Sciatic nerve (tissue), 2 donors: Measurements from ENCODE around the gene GAL3ST1. TPM values are rescaled to one million over a fixed set of nuclear protein-coding genes. Genes with fewer than 3 reads are reported as not detected.
"Not testable (repeated sequence)": the region's sequence is repeated elsewhere in the genome, so short reads cannot be mapped to it uniquely, and the experiment has no call there.

Experiments
- ATAC-seq: fragments of 200-7000 bp; cut with Tn5 transposase; one replicate; pipeline ENCODE4 v1.9.1; 2020; ENCODE audit warnings: mild to moderate bottlenecking, moderate library complexity
- DNase-seq: peaks from one replicate; pipeline ENCODE4 v3.0.0-alpha.2; 2020; ENCODE audit warnings: low spot score
- intact Hi-C: fragments of 100-400 bp; cut with DNase I; formaldehyde crosslinking; loops from one replicate; pipeline ENCODE4 v1.14.2; 2022
- total RNA-seq: library from RNA; stranded (reverse); fragmentation: NEBNext Ultra II Directional; extraction: Animal tissue kit (Norgen Biotek cat#: 25700); gene quantifications from one replicate; pipeline ENCODE4 v1.2.1, GENCODE V29; 2021
- donor health status: DM: no; HTN: no; CAD: no.
- donor health status: DM: no; HTN: no; CAD: no.

The GAL3ST1 gene
- total RNA-seq, 1 donor from 2014 or later: 26.3 TPM

- intact Hi-C loops: no loop called here
- DNase-seq (no peak), ATAC-seq (no peak)
These were observed 4.7 kb downstream of the GAL3ST1 start for GRCh38 chr22:30569674-30570202.

DNA sequence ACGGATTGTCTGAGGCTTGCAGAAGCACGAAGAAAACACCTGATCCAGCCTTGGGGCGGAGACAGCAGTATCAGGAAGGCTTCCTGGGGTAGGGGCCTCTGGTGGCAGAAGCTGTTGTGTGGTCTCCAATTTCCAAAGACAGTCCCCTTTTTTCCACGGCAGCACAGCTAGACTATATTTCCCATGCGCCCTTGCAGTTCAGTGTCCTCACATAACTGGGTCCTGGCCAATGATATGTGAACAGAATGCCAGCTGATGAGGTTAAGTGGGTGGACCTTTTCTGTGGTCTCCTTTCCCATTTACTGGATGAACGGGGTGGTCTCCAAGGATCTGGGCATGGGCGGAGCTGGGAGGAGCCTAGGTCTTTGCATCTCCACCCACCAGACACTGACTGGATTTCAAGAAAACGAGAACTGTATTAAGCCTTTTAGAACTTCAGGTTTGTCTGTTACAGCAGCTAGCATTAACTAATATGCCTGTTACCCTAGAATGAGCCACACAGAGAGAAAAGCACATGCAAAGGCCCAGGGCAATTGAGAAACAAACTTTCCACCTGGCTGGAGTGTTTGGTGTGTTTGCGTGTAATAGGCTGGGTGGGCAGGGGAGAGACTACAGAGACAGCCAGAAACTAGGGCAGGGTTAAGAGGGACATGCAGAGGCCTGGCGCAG lies 6.2 kb downstream of the GAL3ST1 start:
- ATAC-seq: no peak
- intact Hi-C loops: no loop called here
- no peak for DNase-seq

- ATAC-seq, intact Hi-C loops, DNase-seq: not testable (repeated sequence)
These were observed 7.2 kb downstream of the GAL3ST1 start for GRCh38 chr22:30567277-30567676.

- intact Hi-C loops: no loop called here
- DNase-seq: no peak
- no peak for ATAC-seq
These were observed 8.3 kb downstream of the GAL3ST1 start for GRCh38 chr22:30566125-30566524.

GRCh38 chr22:30565341-30565740 lies 9.1 kb downstream of the GAL3ST1 start:
- intact Hi-C loops: no loop called here
- DNase-seq (no peak), ATAC-seq (no peak)

GRCh38 chr22:30564761-30565119 lies 9.7 kb downstream of the GAL3ST1 start:
- intact Hi-C loops: no loop called here
- DNase-seq (no peak), ATAC-seq (no peak)

- intact Hi-C loops: no loop called here
- no peak for DNase-seq
- no peak for ATAC-seq
These were observed 10.3 kb downstream of the GAL3ST1 start for GRCh38 chr22:30564045-30564760.

DNA sequence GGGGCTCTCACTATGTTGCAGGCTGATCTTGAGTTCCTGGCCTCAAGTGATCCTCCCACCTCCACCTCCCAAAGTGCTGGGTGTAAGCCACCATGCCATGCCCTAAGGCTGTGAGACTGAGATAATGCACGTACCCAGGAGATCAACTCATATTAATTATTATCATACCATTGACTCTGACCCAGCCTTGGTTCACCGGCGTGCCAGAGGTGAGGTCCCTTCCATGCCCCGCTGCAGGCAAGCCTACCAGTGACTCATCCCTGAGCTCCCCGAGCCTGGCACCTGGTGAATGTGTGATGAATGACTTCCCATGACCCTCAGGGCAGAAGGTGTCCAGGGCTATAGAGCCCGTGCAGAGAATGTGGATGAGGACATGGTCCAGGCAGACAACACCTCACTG lies 12.1 kb downstream of the GAL3ST1 start:
- no peak for DNase-seq
- intact Hi-C loops: no loop called here
- ATAC-seq: no peak

DNA sequence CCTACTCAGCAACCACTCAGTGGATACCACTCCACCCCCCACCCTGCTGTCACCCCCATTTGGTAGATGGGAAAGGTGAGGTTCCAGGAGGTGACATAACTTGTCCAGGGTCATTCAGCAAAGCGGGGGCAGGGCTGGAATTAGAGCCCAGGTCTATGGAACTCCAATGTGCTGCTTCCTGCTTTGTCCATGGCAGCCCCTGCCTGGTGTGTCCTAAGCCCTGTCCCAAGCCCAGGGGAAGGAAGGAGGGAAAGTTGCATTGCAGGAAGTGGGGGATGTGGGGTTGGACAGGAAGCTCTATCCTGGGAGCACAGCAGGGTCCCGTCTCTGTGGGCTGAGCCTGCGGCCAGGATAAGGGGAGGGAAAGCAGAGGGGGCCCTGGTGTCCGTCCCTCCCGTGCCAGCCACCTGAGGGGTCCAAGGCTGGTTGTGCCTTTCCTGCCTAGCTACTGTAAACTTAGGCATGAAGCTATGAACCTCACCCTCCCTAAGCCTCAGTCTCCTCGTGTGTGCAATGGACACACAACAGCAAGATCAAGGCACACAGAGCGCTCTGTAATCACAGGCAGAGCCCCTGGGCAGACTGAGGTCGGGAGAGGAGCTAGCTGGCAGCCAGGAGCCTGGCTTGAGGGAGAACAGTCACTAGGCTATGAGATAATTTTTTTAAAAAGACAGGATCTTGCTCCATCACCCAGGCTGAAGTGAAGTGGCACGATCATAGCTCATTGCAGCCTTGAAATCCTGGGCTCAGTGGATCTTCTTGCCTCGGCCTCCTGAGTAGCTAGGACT lies 12.9 kb downstream of the GAL3ST1 start:
- no peak for ATAC-seq
- intact Hi-C loops: no loop called here
- no peak for DNase-seq

DNA sequence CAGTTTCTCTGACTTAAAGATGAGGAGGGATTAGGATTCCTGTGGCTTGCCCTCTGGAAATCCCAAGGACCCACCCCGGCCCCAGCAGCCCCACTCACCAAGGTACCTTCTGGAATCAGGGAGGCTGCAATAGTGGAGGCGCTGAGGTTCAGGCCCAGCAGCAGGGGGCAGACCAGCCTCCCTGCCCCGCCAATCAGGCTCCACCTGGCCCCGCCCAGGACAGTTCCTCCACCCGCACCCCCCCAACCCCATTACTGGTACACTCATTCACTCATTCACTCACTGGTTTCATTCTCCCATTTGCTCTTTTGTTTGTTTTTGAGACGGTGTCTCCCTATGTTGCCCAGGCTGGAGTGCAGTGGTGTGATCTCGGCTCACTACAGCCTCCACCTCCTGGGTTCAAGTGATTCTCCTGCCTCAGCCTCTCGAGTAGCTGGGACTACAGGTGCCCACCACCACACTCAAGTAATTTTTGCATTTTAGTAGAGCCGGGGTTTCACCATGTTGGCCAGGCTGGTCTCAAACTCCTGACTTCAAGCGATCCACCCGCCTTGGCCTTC lies 13.7 kb downstream of the GAL3ST1 start:
- ATAC-seq, intact Hi-C loops, DNase-seq: not testable (repeated sequence)

DNA sequence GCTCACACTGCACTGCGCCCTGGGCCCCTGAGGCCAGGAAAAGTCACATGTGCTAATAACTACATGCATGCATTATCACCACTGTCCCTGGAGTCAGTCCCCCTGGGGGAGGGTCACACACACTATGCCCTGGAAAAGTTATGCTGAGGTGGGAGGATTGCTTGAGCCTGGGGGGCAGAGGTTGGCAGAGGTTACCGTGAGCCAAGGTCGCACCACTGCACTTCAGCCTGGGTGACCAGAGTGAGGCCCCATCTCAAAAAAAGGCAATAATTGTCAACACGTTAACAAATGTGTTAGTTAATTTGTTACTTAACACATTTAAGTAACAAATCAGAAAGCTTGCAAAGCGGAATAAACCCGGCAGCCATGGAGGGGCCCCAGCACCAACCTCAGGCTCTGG lies 14.6 kb downstream of the GAL3ST1 start:
- no peak for DNase-seq
- intact Hi-C loops: no loop called here
- ATAC-seq: no peak

DNA sequence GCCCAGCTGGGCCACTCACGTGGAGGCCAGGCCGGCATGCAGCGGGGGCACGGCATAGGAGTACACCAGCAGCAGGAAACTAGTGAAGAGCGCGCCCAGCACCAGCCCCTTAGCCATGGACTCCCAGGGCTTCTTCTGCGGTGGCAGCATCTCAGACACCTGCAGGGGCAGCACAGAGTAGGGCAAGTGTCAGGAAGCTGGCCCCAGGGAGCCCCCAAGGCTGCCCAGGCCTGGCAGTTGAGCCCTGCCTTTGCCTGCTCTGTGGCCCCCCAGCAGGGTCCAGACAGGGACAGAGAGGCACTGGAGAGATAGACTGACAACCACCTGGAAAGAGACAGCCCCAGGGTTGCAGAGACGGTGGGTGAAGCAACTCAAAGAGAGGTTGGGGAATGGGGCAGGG lies 17.2 kb downstream of the GAL3ST1 start:
- intact Hi-C loops: no loop called here
- DNase-seq: no peak
- no peak for ATAC-seq

GRCh38 chr22:30556388-30556787 lies 18.1 kb downstream of the GAL3ST1 start:
- ATAC-seq (no peak), DNase-seq (no peak)
- intact Hi-C loops: no loop called here

DNA sequence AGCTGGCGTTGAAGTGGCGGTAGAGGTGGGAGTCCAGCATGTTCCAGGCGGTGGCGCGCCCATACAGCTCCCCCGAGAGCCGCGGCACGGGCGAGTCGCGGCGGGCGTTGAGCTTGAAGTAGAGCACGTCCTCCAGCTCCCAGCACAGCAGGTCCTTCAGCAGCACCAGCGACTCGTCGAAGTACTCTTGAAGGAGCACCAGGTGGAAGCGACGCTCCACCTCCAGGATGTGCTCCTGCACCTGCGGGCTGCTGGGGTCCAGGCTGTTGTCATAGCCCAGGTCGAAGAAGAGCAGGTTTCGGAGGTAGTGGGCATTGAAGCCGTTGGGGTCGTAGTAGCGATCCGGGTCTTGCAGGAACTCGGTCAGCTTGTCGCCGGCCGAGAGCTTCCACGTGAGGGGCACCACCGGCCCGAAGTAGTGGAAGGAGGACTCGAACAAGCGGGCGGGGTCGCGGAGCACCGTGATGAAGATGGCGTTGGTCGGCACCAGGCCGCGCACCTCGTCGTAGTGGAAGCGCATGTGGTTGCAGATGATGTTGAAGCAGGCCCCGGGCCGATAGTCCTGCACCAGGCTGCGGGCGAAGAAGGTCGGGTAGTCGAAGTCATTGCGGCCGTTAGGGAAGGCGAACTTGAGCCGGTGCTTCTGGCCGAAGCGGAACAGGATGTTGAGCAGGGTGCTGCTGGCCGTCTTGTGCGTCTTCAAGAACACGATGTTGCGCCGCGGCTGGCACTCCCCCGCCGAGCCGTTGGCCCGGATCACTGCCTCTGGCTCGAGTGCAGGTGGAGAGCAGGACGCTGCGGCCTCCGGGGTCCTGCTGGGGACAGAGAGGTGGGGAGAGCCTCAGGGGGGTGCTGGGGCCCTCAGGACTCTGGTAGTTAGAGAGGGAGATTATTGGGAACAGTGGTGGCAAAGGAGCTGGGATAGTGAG lies 18.9 kb downstream of the GAL3ST1 start:
- ATAC-seq (no peak), DNase-seq (no peak)
- intact Hi-C loops: no loop called here

- no peak for DNase-seq
- intact Hi-C loops: no loop called here
- ATAC-seq: no peak
These were observed 20.5 kb downstream of the GAL3ST1 start for GRCh38 chr22:30553971-30554370.

GRCh38 chr22:30552719-30553118 lies 21.7 kb downstream of the GAL3ST1 start:
- ATAC-seq: no peak
- intact Hi-C loops: no loop called here
- DNase-seq: no peak

GRCh38 chr22:30551813-30552212 lies 22.7 kb downstream of the GAL3ST1 start:
- intact Hi-C loops, DNase-seq, ATAC-seq: not testable (repeated sequence)

DNA sequence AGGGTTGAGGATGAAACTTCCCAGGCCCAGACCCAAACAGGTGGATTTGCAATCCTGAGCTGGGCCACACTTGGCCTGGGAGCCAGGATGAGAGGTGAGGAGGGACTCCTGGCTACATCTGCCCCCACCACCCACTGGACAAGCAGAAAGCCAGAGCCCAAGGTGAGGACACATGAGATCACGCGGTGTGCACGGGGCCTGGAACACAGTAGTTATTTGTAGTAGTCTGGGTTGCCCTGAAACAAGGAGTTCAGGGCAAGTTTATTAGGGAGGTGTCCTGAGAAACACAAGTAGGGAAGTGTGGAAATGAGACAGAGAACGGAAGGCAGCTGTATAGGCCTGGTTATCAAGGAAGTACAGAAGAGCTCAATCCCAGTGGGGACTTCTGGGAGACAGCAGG lies 27.3 kb downstream of the GAL3ST1 start:
- DNase-seq (no peak), ATAC-seq (no peak)
- intact Hi-C loops: no loop called here

DNA sequence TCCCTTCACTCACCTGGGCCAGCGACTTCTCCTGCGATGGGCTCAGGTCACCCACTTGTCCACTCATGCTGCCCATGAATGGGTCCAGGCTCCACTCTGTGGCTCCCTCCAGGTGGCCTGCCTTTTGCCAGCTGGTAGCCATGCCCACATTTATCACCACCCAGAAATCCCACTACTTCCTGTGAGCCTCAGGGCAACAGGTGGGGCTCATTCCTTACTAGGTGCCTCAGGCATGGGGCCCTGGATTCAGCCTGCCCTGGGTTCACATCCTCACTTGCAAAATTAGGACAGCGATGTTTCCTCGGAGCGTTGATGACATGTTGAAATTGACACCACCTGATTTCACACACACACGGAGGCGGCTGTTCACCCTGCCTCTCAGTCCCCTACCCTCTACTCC lies 27.8 kb downstream of the GAL3ST1 start, which contains the start of gene SEC14L6:
Gene SEC14L6 (minus strand): TSS at position 126 of the 400 bp plus-strand sequence. CDS start 59 bp downstream, at position 67.
- no peak for ATAC-seq
- intact Hi-C loops: no loop called here
- DNase-seq: no peak
